ENCODE results near the gene SERPINA12. TPM values are rescaled to one million over a fixed set of nuclear protein-coding genes. Genes with fewer than 3 reads are reported as not detected.

The SERPINA12 gene
- total and polyA plus RNA-seq, 8 donors: not detected

- no peaks in the 10 kb centered on the region for H3K27me3 ChIP-seq
- H3K36me3 ChIP-seq: no peaks in the 10 kb centered on the region
- no peaks in the 10 kb centered on the region for H3K4me1 ChIP-seq
- FAIRE-seq (no peak), DNase-seq (peak in 1 of 6 donors; percentile 16), ATAC-seq (peak in 3 of 4 donors; percentile 41 to 71 (median 49))
- no peak overlapping the region for H3K27ac ChIP-seq
- no peaks in the 10 kb centered on the region for H3K9me3 ChIP-seq
- intact Hi-C loops (cut with DNase I): loop anchor here in 1 of 3 donors (10.0 kb wide), 1 partner anchor 97 kb away; no protein-coding TSS in a partner anchor
- no peak overlapping the region for H3K4me3 ChIP-seq
- no peak for TF ChIP-seq CTCF (IDR thresholded peaks at IDR 0.05)
- WGBS, 2 donors: 40 to 45% methylated on average over 14 of the region's 14 CpGs
Measured at GRCh38 chr14:94448071-94448808, 61.0 kb downstream of the SERPINA12 start.

DNA sequence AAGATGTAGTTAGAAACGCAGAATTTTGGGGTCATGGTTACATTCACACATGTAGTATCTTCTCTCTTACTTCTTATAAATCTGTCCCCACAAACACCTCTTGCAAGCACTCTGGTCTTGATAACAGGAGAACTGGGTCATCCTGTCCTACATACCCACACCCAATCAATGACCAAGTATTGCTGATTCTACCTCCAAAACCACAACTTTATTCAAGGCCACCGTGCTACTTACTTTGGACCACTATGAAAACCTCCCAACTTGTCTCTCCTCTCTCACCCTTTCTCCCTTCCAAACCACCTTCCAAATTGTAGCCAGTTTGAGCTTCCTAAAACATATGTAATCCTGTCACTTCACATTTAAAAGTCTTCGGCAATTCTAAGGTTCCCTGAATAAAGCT is 62.1 kb downstream of the SERPINA12 start:
- H3K4me3 ChIP-seq: no peak overlapping the region
- no peaks in the 10 kb centered on the region for H3K36me3 ChIP-seq
- WGBS, 2 donors: 55 to 61% methylated on average over 3 of the region's 3 CpGs
- intact Hi-C loops (cut with DNase I): loop anchor here in 1 of 3 donors (10.0 kb wide), 1 partner anchor 98 kb away; no protein-coding TSS in a partner anchor
- no peak overlapping the region for H3K27ac ChIP-seq
- no peaks in the 10 kb centered on the region for H3K4me1 ChIP-seq
- H3K27me3 ChIP-seq: no peaks in the 10 kb centered on the region
- ATAC-seq (no peak), DNase-seq (no peak), FAIRE-seq (no peak)
- H3K9me3 ChIP-seq: no peaks in the 10 kb centered on the region
- TF ChIP-seq CTCF (IDR thresholded peaks at IDR 0.05): no peak

DNA sequence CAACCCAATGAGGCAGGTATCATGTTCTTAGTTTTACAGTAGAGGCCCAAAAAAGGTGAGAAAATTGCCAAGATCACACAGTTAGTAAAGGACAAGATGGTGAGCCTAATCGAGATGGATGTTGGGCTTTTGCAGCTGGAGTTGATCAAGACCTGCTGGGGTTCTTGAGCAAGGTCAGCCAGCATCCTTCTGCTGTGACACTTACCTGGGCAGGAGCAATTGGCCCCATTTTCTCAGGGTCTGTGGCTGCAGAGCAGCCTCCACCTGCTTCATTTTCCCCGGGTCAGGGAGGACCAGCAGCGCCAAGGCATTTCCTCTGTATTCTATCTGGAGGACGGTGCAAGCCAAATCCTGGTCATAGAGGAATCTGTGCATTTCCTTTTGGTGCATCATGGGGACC is 63.1 kb downstream of the SERPINA12 start:
- intact Hi-C loops (cut with DNase I): loop anchor here in 1 of 3 donors (10.0 kb wide), 1 partner anchor 99 kb away; no protein-coding TSS in a partner anchor
- Histone ChIP-seq H3K36me3 (no peaks in the 10 kb centered on the region), H3K9me3 (no peaks in the 10 kb centered on the region), H3K27ac (no peak overlapping the region), H3K4me1 (no peaks in the 10 kb centered on the region), H3K27me3 (no peaks in the 10 kb centered on the region), H3K4me3 (no peak overlapping the region)
- FAIRE-seq (no peak), ATAC-seq (no peak), DNase-seq (no peak)
- no peak for TF ChIP-seq CTCF (IDR thresholded peaks at IDR 0.05)
- 72 to 83% methylated on average over 4 of the region's 4 CpGs for WGBS, 2 donors

DNA sequence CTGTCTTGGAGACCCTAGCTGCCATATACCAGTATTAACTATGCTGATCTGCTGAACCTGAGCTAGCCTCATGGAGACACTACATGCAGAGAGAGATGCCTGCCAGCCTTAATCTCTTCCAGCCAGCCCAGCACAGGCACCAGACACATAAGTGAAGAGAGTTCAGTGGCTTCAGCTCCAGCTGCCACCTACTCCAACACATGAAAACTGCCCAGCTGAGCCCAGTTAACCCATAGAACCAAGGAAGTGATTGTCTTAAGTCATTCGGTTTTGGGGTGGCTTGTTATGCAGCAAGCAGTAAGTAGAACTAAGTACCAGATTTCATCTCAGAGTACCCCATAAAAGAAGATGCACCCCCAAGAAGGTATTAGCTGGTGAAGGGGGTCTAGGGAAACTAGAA is 64.3 kb downstream of the SERPINA12 start:
- intact Hi-C loops (cut with DNase I): loop anchor here in 1 of 3 donors (10.0 kb wide), 1 partner anchor 100 kb away; no protein-coding TSS in a partner anchor
- Histone ChIP-seq H3K27ac (no peak overlapping the region), H3K27me3 (no peaks in the 10 kb centered on the region), H3K4me1 (no peaks in the 10 kb centered on the region), H3K36me3 (no peaks in the 10 kb centered on the region), H3K9me3 (no peaks in the 10 kb centered on the region), H3K4me3 (no peak overlapping the region)
- 48 to 72% methylated on average over 1 of the region's 1 CpG for WGBS, 2 donors
- DNase-seq (no peak), ATAC-seq (no peak), FAIRE-seq (no peak)
- no peak for TF ChIP-seq CTCF (IDR thresholded peaks at IDR 0.05)

Data from pancreas (tissue), 10 donors.